GM21447 (cell line): ENCODE measurements around the gene TPT1.
A peak's percentile ranks its signal among the peaks of the same experiment; 100 is the strongest.
"Not testable (repeated sequence)": the region's sequence is repeated elsewhere in the genome, so short reads cannot be mapped to it uniquely, and the experiment has no call there.

ENCODE experiments used
- ATAC-seq: cut with Tn5 transposase; IDR thresholded peaks from one replicate; pipeline ENCODE4 v1.9.1; 2021; ENCODE audit not compliant: unreplicated experiment

Gene TPT1

GRCh38 chr13:45368005-45368404, 27.0 kb upstream of the TPT1 start:
- ATAC-seq: no peak

DNA sequence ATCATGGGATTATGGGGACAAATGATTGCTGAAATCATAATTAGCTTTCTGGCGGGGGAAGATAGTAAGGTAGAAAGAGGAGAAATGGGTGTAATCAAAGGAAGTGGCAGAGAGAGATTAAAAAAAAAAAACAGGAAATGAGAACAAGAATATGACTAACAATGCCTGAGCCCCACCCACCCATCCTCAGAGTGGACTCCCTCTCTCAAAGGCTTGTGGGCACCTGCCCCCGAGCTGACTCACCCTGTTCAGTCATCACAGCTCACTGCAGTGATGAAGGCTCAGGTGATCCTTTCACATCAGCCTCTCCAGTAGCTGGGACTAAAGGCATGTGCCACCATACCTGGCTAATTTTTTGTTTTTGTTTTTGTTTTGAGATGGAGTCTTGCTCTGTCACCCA, 26.4 kb upstream of the TPT1 start:
- ATAC-seq: peak; percentile 94

DNA sequence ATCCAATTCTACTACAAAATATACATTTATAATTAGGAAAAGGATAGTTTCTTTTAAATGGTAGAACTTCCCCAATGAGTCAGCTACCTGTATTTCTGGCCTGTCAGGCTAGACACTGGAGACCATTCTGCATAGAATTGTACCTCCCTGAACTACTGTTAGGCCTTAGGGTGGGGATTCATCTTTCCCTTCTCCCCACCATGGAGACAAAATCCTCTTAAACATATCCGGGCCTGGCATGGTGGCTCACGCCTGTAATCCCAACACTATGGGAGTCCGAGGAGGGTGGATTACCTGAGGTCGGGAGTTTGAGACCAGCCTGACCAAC, 24.5 kb upstream of the TPT1 start:
- ATAC-seq: no peak

GRCh38 chr13:45364876-45365557, 24.0 kb upstream of the TPT1 start:
- ATAC-seq: no peak

GRCh38 chr13:45362939-45363338, 22.0 kb upstream of the TPT1 start:
- ATAC-seq: no peak

DNA sequence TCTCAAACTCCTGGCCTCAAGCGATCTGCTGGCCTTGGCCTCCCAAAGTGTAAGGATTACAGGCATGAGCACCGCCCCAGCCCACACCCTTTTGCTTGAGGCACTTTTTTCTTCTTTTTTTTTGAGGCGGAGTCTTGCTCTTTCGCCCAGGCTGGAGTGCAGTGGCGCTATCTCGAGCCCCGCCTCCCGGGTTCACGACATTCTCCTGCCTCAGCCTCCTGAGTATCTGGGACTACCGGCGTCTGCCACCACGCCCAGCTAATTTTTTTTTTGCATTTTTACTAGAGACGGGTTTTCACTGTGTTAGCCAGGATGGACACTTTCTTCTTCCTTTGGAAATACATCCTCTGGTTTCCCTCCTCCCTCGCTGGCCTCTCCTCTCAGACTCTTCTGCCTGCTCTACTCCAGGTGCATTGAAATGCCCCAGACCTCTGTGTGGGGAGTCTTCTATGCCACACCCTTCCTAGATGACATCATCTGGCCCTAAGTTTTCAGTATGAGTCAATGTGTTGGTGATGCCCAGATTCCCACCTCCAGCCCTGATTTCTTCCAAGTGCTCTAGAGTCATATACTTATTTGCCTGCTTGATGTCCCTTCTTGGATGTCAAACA, 20.7 kb upstream of the TPT1 start:
- no peak for ATAC-seq

DNA sequence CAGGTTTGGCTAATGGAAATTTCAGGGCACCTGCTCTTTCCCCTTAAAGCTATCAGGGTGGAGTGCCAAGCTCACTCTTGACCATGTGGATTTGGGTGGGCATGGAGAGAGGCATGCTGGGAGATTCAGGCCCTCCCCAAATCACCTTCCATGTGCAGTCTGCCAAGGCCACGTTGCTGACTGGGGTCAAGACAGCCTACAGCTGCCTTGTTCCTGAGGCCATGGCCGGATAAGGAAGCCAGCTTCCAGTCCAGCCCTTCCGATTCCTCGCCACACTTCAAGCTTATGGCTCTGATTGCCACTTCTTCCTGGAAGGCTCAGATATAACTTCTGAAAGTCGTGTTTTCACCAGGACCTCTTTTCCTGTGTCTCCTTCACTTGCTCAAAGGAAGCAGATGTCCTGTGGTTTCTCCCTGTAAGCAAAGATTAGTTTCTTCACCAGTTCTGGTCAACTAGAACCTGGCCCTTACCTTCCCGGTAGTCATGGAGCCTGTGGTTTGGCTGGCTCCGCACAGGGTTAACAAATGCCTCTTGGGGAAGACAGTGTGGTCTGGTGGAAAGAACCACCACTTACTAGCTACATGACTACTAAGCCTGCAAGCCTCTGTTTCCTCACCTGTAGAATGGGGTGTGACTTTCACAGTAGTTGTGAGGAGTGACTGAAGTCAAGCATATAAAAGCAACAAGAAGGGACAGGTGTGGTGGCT, 16.1 kb upstream of the TPT1 start:
- no peak for ATAC-seq

GRCh38 chr13:45353895-45354294, 12.9 kb upstream of the TPT1 start:
- ATAC-seq: no peak

- ATAC-seq: no peak
Measured at GRCh38 chr13:45352031-45352430, 11.0 kb upstream of the TPT1 start.

DNA sequence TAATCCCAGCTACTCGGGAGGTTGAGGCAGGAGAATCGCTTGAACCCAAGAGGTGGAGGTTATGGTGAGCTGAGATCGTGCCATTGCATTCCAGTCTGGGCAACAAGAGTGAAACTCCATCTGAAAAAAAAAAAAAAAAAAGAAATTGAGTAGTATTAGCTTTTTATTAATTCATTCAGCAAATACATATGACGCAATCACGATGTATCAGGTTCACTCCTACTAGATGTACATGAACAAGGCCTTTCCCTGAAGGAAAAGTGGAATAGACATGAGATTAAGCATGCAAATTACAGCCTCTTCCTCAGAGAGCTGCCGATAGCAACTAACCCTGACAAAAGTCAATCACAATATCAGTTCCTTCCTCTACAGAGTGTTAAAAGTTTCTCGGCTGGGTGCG, 9.2 kb upstream of the TPT1 start:
- no peak for ATAC-seq

GRCh38 chr13:45349438-45349837, 8.5 kb upstream of the TPT1 start:
- ATAC-seq: no peak

GRCh38 chr13:45344064-45344463, 3.1 kb upstream of the TPT1 start:
- ATAC-seq: not testable (repeated sequence)

DNA sequence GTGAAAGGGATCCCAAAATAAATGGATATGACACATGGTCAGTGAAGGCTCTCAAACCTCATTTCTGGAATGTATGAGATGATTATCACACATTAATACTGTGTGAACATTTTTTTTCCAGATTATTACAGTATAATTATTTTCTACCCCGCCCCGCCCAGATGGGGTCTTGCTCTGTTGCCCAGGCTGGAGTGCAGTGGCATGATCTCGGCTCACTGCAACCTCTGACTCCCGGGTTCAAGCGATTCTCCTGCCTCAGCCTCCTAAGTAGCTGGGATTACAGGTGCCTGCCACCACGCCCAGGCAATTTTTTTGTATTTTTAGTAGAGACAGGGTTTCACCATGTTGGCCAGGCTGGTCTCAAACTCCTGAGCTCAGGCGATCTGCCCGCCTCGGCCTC, 2.1 kb upstream of the TPT1 start:
- not testable (repeated sequence) for ATAC-seq

- ATAC-seq: not testable (repeated sequence)
Measured at GRCh38 chr13:45342668-45343067, 1.7 kb upstream of the TPT1 start.

DNA sequence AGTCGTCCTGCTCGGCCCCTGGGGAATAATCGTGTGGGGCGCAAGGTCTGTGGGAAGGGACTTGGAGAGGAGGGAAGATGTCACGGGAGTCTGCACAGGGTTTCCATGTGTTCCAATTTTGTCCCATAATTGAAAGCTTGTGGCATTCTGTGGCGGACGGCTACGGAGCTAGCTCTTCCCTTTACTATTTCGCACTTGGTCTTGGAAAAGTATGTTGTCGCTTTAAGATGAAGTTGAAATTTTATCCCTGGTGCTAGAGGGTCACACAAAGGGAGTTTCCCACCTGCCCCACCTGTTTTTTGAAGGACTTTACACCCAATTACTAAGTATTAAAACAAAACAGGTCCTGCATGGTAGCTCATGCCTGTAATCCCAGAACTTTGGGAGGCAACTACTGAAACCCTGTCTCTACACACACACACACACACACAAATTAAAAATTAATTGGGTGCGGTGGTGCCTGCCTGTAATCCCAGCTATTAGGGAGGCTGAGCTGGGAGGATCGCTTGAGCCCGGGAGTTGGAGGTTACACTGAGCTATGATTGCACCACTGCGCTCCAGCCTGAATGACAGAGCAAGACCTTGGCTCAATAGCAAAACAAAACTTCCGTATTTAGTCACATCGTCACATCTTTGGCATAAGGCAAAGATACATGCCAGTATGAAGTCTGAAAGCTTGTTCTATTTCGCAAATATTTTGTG, 967 bp upstream of the TPT1 start:
- ATAC-seq: no peak

GRCh38 chr13:45340422-45341033, 455 bp downstream of the TPT1 start:
- peak; percentile 36 for ATAC-seq

DNA sequence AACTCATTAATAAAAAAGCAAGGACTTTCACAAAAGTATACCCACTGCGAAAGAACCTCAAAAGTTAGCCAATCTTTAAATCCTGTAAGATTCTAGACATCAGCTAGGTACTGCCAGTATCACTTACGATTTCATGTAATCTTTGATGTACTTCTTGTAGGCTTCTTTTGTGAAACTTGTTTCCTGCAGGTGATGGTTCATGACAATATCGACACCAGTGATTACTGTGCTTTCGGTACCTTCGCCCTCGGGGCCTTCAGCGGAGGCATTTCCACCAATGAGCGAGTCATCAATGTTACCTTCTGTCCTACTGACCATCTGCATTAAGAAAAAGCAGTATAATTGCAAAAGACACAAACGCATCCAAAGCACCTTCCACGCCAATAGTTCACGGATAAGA, 1.1 kb downstream of the TPT1 start:
- ATAC-seq: no peak

DNA sequence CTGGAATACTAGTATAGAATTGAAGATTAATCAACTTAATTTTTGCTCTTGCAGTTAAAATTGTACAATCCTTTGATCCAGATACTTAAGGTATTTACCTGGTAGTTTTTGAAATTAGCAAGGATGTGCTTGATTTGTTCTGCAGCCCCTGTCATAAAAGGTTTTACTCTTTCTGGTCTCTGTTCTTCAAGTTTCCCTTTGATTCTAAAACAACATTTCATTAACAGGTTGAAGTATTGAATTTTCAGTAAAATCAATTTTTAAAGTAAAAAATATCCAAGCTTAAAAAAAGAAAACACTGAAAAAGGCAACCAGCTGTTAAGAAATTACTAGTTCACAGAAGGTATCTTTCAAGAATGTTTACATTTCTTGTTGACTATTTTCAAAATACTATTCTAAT, 1.6 kb downstream of the TPT1 start:
- no peak for ATAC-seq

DNA sequence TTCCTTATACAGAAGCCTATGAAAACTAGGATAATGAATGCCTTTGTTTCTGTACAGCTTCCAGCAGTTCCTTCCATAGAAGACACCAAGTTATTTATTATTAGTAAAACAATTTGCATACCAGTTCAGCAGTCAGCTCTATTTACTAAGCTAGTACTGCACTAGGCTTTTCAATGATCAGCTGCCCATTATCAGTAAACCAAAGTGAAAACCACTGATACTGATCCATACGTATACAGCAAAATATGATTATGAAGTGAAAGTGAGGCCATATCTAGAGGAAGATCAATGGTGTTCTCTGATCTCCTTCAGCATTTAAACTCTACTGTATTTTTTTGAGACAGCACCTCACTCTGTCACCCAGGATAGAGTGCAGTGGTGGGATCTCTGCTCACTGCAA, 3.2 kb downstream of the TPT1 start:
- ATAC-seq: no peak

DNA sequence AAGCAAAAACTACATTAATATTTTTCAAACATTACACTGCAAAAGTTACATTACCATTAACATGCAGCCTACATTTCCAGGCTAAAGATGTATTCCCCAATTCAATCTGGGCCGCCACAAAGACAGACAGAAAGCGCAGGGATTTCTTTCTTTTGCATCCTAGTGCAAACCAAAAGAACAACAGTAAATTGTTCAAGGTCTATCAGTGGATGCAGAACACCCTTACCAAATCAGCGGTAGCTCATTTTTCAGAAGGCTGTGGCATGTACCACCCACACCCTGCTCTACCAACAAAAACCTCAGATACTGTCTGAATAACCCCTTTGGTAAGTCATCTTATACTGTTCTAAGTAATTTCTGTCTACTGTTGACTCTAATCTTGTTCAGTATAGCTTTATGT, 3.6 kb downstream of the TPT1 start:
- ATAC-seq: no peak

GRCh38 chr13:45336025-45336800, 4.8 kb downstream of the TPT1 start:
- no peak for ATAC-seq
